ENCODE measurements around the gene MDH2. TPM values are rescaled to one million over a fixed set of nuclear protein-coding genes. Genes with fewer than 3 reads are reported as not detected.

MDH2 gene
- total RNA-seq, 1 experiment from 2014 or later: 313 TPM

DNA sequence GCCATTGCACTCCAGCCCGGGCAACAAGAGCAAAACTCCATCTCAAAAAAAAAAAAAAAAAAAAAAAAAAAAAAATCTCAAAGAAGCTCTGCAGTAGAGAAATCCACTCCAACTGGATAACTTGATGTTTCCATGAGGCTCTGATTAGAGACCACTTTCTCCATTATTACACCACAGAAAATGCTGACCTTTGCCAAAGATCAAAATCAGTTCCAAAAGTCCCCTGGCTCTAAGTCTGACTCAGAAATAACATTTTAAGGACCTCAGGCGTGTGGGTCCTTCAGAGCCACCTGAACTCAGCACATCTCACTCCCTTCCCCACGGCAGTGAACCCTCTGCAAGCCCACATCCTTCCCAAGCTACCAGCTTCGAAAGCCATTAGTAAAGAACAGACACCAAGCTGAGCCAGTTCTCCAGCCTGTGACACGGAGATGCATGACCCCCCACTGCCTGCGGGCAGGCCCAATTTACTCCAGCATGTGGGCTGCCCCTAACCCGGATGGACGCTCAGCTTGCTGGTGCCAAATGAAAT is 39.7 kb upstream of the MDH2 start:
- Mint-ChIP-seq H3K9me3 (ENCODE audit: unreplicated experiment) (no peaks in the 10 kb centered on the region), H3K4me3 (ENCODE audit: unreplicated experiment) (no peak overlapping the region), H3K27me3 (ENCODE audit: insufficient read depth, unreplicated experiment) (no peaks in the 10 kb centered on the region), H3K4me1 (ENCODE audit: low read depth, unreplicated experiment) (no peaks in the 10 kb centered on the region), H3K27ac (ENCODE audit: unreplicated experiment) (no peak overlapping the region), H3K36me3 (ENCODE audit: insufficient read depth, unreplicated experiment) (peaks cover 4% of the 10 kb centered on the region)
- DNase-seq: no peak
- Histone ChIP-seq H3K9me3 (no peaks in the 10 kb centered on the region), H3K4me3 (ENCODE audit: low read depth, low read length) (no peak overlapping the region), H3K36me3 (ENCODE audit: control insufficient read depth, insufficient read depth, low read length) (no peaks in the 10 kb centered on the region), H3K4me1 (no peaks in the 10 kb centered on the region), H3K27me3 (replicated peaks; ENCODE audit: control insufficient read depth, insufficient read depth, low read length) (no peaks in the 10 kb centered on the region)
- CTCF ChIA-PET: no interaction called here
- intact Hi-C loops (cut with micrococcal nuclease; ENCODE audit: unreplicated experiment): no loop called here
- POLR2A ChIA-PET: interaction anchor here (0.5 kb wide), 1 partner anchor 8 kb away, joined by 5 read pairs; no protein-coding TSS in a partner anchor
- no TSS peak for BruUV-seq (replicated peaks)
- TF ChIP-seq, protein P1, sequence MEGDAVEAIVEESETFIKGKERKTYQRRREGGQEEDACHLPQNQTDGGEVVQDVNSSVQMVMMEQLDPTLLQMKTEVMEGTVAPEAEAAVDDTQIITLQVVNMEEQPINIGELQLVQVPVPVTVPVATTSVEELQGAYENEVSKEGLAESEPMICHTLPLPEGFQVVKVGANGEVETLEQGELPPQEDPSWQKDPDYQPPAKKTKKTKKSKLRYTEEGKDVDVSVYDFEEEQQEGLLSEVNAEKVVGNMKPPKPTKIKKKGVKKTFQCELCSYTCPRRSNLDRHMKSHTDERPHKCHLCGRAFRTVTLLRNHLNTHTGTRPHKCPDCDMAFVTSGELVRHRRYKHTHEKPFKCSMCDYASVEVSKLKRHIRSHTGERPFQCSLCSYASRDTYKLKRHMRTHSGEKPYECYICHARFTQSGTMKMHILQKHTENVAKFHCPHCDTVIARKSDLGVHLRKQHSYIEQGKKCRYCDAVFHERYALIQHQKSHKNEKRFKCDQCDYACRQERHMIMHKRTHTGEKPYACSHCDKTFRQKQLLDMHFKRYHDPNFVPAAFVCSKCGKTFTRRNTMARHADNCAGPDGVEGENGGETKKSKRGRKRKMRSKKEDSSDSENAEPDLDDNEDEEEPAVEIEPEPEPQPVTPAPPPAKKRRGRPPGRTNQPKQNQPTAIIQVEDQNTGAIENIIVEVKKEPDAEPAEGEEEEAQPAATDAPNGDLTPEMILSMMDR (IDR thresholded peaks at IDR 0.05; ENCODE audit: insufficient read depth in 1 of 2, low read depth in 1 of 2, low read length in 1 of 2, severe bottlenecking in 1 of 2, unreplicated experiment in 1 of 2): no peak

DNA sequence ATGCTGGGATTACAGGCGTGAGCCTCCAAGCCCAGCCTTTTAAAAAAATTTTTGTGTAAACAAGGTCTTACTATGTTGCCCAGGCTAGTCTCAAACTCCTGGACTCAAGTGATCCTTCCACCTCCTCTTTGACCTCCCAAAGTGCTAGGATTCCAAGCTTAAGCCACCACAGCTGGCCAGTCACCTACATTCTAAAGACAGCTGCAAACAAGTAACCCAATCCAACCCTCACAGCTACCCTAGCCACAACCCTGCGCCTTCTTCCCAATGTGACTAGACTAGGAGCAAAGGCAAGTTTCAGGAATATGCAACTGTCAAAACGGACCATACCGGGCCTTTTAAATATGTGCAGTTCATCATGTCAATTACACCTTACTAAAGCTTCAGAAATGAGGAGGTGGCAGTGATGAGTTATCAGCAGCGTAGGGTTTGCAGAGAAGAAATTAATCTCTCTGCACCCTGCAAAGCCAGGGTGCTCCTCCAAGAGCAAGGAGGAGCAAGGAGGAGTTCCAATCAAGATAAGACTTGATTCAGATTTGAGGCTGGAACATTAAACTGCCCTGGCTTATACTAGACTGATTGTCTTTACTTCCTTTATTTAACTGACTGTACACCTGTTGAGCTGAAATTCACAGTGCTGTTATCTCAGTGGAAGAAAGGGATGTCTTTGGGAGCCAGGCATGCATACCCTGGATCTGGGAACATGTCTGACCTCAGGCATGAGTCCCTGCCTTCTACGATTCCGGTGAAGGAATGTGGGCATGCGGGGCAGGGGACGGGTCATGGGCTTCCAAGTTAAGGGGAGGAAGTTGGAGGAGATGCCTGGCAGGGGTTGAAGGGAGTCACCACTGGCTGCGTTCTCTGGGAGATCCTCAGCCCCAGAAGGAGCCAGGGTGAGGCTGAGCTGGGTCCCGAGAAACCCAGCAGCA is 38.0 kb upstream of the MDH2 start:
- H3K9me3 Mint-ChIP-seq (ENCODE audit: unreplicated experiment): no peaks in the 10 kb centered on the region

DNA sequence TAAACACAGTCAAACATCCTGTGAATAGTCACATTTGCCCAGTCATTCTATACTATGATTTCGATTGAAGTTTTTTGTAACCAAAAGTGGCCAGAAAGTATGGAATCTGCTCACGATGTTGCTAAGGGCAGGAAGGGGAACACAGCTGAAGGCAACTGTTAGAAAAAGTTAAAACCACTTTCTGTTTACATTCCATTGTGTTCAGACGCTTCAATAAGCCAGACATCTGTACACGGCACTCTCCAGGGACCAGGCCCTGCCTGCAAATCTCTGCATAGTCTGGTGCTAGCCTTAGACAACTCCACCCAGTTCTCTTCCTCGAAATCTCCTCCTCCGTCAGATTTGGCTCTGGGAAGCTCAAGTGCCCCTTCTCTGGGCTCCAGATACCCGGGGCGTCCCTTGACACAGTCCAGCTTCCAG is 36.5 kb upstream of the MDH2 start:
- H3K9me3 Mint-ChIP-seq (ENCODE audit: unreplicated experiment): no peaks in the 10 kb centered on the region
- POLR2A ChIA-PET: interaction anchor here (0.6 kb wide), 1 partner anchor 8 kb away, joined by 5 read pairs; no protein-coding TSS in a partner anchor
- DNase-seq: no peak
- Histone ChIP-seq H3K9me3 (no peaks in the 10 kb centered on the region), H3K4me1 (no peaks in the 10 kb centered on the region), H3K27me3 (replicated peaks; ENCODE audit: control insufficient read depth, insufficient read depth, low read length) (no peaks in the 10 kb centered on the region), H3K4me3 (ENCODE audit: low read depth, low read length) (no peak overlapping the region), H3K36me3 (ENCODE audit: control insufficient read depth, insufficient read depth, low read length) (no peaks in the 10 kb centered on the region)
- intact Hi-C loops (cut with micrococcal nuclease; ENCODE audit: unreplicated experiment): no loop called here
- BruUV-seq (replicated peaks): no TSS peak
- no peaks in the 10 kb centered on the region for H3K4me1 Mint-ChIP-seq (ENCODE audit: low read depth, unreplicated experiment)
- no peak overlapping the region for H3K27ac Mint-ChIP-seq (ENCODE audit: unreplicated experiment)
- H3K27me3 Mint-ChIP-seq (ENCODE audit: insufficient read depth, unreplicated experiment): no peaks in the 10 kb centered on the region
- TF ChIP-seq, protein P1 (IDR thresholded peaks at IDR 0.05; ENCODE audit: insufficient read depth in 1 of 2, low read depth in 1 of 2, low read length in 1 of 2, severe bottlenecking in 1 of 2, unreplicated experiment in 1 of 2): no peak
- CTCF ChIA-PET: no interaction called here
- H3K4me3 Mint-ChIP-seq (ENCODE audit: unreplicated experiment): no peak overlapping the region
- peaks cover 8% of the 10 kb centered on the region for H3K36me3 Mint-ChIP-seq (ENCODE audit: insufficient read depth, unreplicated experiment)

More for the DNA sequence above, 38.0 kb upstream of the MDH2 start:
- TF ChIP-seq, protein P1 (IDR thresholded peaks at IDR 0.05; ENCODE audit: insufficient read depth in 1 of 2, low read depth in 1 of 2, low read length in 1 of 2, severe bottlenecking in 1 of 2, unreplicated experiment in 1 of 2): no peak
- DNase-seq: no peak
- BruUV-seq (replicated peaks): no TSS peak
- ChIA-PET CTCF (interaction anchor here (1.1 kb wide), 1 partner anchor 143 kb away, joined by 3 read pairs; no protein-coding TSS in a partner anchor), POLR2A (no interaction called here)
- peaks cover 4% of the 10 kb centered on the region for H3K36me3 Mint-ChIP-seq (ENCODE audit: insufficient read depth, unreplicated experiment)
- Histone ChIP-seq H3K9me3 (no peaks in the 10 kb centered on the region), H3K27me3 (replicated peaks; ENCODE audit: control insufficient read depth, insufficient read depth, low read length) (no peaks in the 10 kb centered on the region), H3K36me3 (ENCODE audit: control insufficient read depth, insufficient read depth, low read length) (no peaks in the 10 kb centered on the region), H3K4me1 (no peaks in the 10 kb centered on the region), H3K4me3 (ENCODE audit: low read depth, low read length) (no peak overlapping the region)
- intact Hi-C loops (cut with micrococcal nuclease; ENCODE audit: unreplicated experiment): no loop called here
- H3K4me1 Mint-ChIP-seq (ENCODE audit: low read depth, unreplicated experiment): no peaks in the 10 kb centered on the region
- H3K4me3 Mint-ChIP-seq (ENCODE audit: unreplicated experiment): no peak overlapping the region
- no peak overlapping the region for H3K27ac Mint-ChIP-seq (ENCODE audit: unreplicated experiment)
- H3K27me3 Mint-ChIP-seq (ENCODE audit: insufficient read depth, unreplicated experiment): no peaks in the 10 kb centered on the region

Data from Caco-2 (cell line).